ENCODE results near the gene TM4SF1. TPM values are rescaled to one million over a fixed set of nuclear protein-coding genes. Genes with fewer than 3 reads are reported as not detected.
A peak's percentile ranks its signal among the peaks of the same experiment; 100 is the strongest.

TM4SF1 gene
- total RNA-seq, 1 experiment from 2014 or later: 0.66 TPM

DNA sequence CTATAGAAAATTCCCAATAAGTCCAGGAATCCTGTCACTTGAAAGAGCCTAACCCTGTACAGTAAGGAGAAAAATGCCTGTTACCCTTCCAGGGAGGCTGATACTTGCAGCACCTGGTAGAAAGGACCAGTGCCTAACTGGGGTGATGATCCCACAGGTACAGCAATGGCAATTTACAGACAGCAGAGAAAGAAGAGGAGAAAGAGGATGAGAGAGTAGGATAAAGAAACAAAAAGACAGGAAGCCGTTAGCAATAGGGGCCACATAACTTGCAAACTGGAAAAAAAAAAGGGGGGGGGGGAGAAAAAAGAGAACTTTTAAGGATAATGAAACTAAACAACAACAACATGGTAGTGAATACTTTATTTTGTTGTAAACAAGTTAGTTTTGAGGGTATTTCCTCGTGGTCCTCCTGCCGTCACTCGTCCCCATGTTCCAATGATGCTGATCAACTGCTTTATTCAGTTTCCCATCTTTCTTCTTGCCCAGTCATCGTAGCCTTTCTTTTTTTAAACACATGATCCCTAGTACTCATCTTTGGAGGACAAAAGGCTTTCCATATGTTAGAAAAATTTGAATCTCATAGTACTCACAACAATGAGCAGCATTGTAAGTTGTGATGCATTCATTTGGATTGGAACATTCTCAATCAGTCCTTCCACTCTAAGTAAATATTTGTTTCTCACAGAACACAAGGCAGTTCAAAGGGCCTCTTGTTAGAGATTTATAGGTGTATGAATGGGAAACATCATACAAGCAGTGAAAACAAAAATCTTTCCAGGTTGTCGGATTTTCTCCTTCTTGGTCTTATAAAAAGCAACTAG, 8.6 kb downstream of the TM4SF1 start:
- H3K4me2 ChIP-seq (ENCODE audit: low read length): peak overlapping the region; percentile 2; the same call in 1 of the 2 replicates
- no peak overlapping the region for H3K9ac ChIP-seq (ENCODE audit: low read length)
- H4K20me1 ChIP-seq (ENCODE audit: insufficient read depth): no peaks in the 10 kb centered on the region
- H3K27me3 ChIP-seq (ENCODE audit: insufficient read depth, low read length): no peaks in the 10 kb centered on the region
- POLR2A ChIA-PET: no interaction called here
- no peak overlapping the region for H3K27ac ChIP-seq (ENCODE audit: low read depth, low read length)
- DNase-seq (ENCODE audit: low read depth, low spot score) (no peak), ATAC-seq (0 out of 2 replicates have a peak, but pooled peaks have one; percentile 3)
- intact Hi-C loops (cut with micrococcal nuclease): no loop called here
- H3K9me2 ChIP-seq (ENCODE audit: insufficient read depth): no peaks in the 10 kb centered on the region
- RAD21 ChIA-PET (ENCODE audit: low non-redundant PET in 1 of 2, low total read pairs in 2 of 2, uncharacterized antibody in 2 of 2, unreplicated experiment in 2 of 2): no interaction called here
- TF ChIP-seq POLR2A (IDR thresholded peaks at IDR 0.05; ENCODE audit: borderline replicate concordance, extremely low read depth, insufficient read depth, insufficient read length) (no peak), JUND (IDR thresholded peaks at IDR 0.05) (no peak), ZBTB33 (IDR thresholded peaks at IDR 0.05; ENCODE audit: extremely low read depth, insufficient replicate concordance, low read length) (no peak), EZH2phosphoT487 (IDR thresholded peaks at IDR 0.05; ENCODE audit: borderline replicate concordance) (no peak), RAD21 (IDR thresholded peaks at IDR 0.05; ENCODE audit: low read depth) (no peak), FOSL1 (IDR thresholded peaks at IDR 0.05; ENCODE audit: low read depth) (no peak), REST (IDR thresholded peaks at IDR 0.05; ENCODE audit: low read depth) (no peak), SP1 (IDR thresholded peaks at IDR 0.05; ENCODE audit: low read depth) (no peak), CEBPB (IDR thresholded peaks at IDR 0.05; ENCODE audit: low read depth) (no peak), EZH2 (IDR thresholded peaks at IDR 0.05) (no peak), SIN3A (IDR thresholded peaks at IDR 0.05; ENCODE audit: low read depth) (no peak), POLR2AphosphoS5 (IDR thresholded peaks at IDR 0.05; ENCODE audit: low read depth, low read length) (no peak), CBX3 (IDR thresholded peaks at IDR 0.05; ENCODE audit: low read depth) (no peak)
- TF ChIP-seq, protein P1, sequence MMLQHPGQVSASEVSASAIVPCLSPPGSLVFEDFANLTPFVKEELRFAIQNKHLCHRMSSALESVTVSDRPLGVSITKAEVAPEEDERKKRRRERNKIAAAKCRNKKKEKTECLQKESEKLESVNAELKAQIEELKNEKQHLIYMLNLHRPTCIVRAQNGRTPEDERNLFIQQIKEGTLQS (IDR thresholded peaks at IDR 0.05): no peak
- peak overlapping the region; percentile 37 for H2AFZ ChIP-seq (ENCODE audit: low read depth, low read length, poor library complexity, severe bottlenecking)
- peaks cover 15 to 63% of the 10 kb centered on the region in 2 experiments for H3K4me1 ChIP-seq (ENCODE audit: control insufficient read depth in 1 of 2, insufficient read depth in 2 of 2, low read length in 2 of 2)
- no peak overlapping the region for H3K4me3 ChIP-seq (replicated peaks in 1 of 2; ENCODE audit: low read depth in 1 of 2, low read length in 2 of 2)
- CTCF ChIA-PET: no interaction called here
- H3K36me3 ChIP-seq (ENCODE audit: control insufficient read depth in 1 of 2, insufficient read depth in 2 of 2, low read length in 2 of 2): no peaks in the 10 kb centered on the region
- BruUV-seq (replicated peaks): no TSS peak
- H3K9me3 ChIP-seq (ENCODE audit: control insufficient read depth in 1 of 2, insufficient read depth in 1 of 2, low read depth in 1 of 2, low read length in 2 of 2): no peaks in the 10 kb centered on the region
- no peaks in the 10 kb centered on the region for H3K79me2 ChIP-seq (ENCODE audit: insufficient read depth, low read length)
